H9 (cell line): ENCODE data around the gene B4GALT3. TPM values are rescaled to one million over a fixed set of nuclear protein-coding genes. Genes with fewer than 3 reads are reported as not detected.

Experiments
- DNase-seq: peaks from one replicate; pipeline ENCODE4 v3.0.0-alpha.2; 2017
- H2AFZ ChIP-seq: one replicate; pipeline ENCODE4 v1.6.1; 2013; ENCODE audit warnings: mild to moderate bottlenecking, low read length, control low read depth, moderate library complexity
- H2AK5ac ChIP-seq: 2 replicates; pipeline ENCODE4 v1.6.1; 2013; ENCODE audit warnings: low read length, control low read depth, mixed read lengths; ENCODE audit not compliant: insufficient read length
- H2BK120ac ChIP-seq: one replicate; pipeline ENCODE4 v1.6.1; 2013; ENCODE audit warnings: low read depth, mild to moderate bottlenecking, low read length, control low read depth, inconsistent platforms; ENCODE audit not compliant: poor library complexity, severe bottlenecking
- H2BK12ac ChIP-seq: 2 replicates; pipeline ENCODE4 v1.6.1; 2013; ENCODE audit warnings: low read length, control low read depth, mixed read lengths, low read depth; ENCODE audit not compliant: insufficient read length
- H2BK15ac ChIP-seq: 2 replicates; pipeline ENCODE4 v1.6.1; 2013; ENCODE audit warnings: low read depth, low read length, control low read depth
- H2BK20ac ChIP-seq: one replicate; pipeline ENCODE4 v1.6.1; 2013; ENCODE audit warnings: low read depth, mild to moderate bottlenecking, low read length, control low read depth, inconsistent platforms; ENCODE audit not compliant: poor library complexity, severe bottlenecking
- H2BK5ac ChIP-seq: 2 replicates; pipeline ENCODE4 v1.6.1; 2013; ENCODE audit warnings: low read length, control low read depth, mixed read lengths; ENCODE audit not compliant: insufficient read length
- H3K14ac ChIP-seq: 2 replicates; pipeline ENCODE4 v1.6.1; 2013; ENCODE audit warnings: low read length, control low read depth; ENCODE audit not compliant: insufficient read depth
- H3K18ac ChIP-seq: 2 replicates; pipeline ENCODE4 v1.6.1; 2013; ENCODE audit warnings: low read depth, mild to moderate bottlenecking, mixed read lengths, low read length, control low read depth; ENCODE audit not compliant: insufficient read length
- H3K23ac ChIP-seq: 2 replicates; pipeline ENCODE4 v1.6.1; 2013; ENCODE audit warnings: low read length, control low read depth, mixed read lengths, low read depth; ENCODE audit not compliant: insufficient read length
- H3K23me2 ChIP-seq: 2 replicates; pipeline ENCODE4 v1.6.1; 2013; ENCODE audit warnings: low read depth, mild to moderate bottlenecking, mixed read lengths, low read length, control low read depth; ENCODE audit not compliant: insufficient read length, poor library complexity, severe bottlenecking
- H3K27ac ChIP-seq: 2 replicates; pipeline ENCODE4 v1.5.1; 2013; ENCODE audit warnings: low read length, control low read depth, mixed read lengths, low read depth; ENCODE audit not compliant: insufficient read length
- H3K27me3 ChIP-seq: 2 replicates; pipeline ENCODE4 v1.6.1; 2013; ENCODE audit warnings: low read length, control low read depth, inconsistent platforms; ENCODE audit not compliant: insufficient read depth
- H3K4ac ChIP-seq: 2 replicates; pipeline ENCODE4 v1.6.1; 2013; ENCODE audit warnings: low read depth, mild to moderate bottlenecking, control low read depth, inconsistent platforms, low read length, moderate library complexity
- H3K4me1 ChIP-seq: 2 replicates; pipeline ENCODE4 v1.6.1; 2013; ENCODE audit warnings: low read length, control low read depth, inconsistent platforms; ENCODE audit not compliant: insufficient read depth
- H3K4me2 ChIP-seq: 2 replicates; pipeline ENCODE4 v1.6.1; 2013; ENCODE audit warnings: low read length, control low read depth, mixed read lengths; ENCODE audit not compliant: insufficient read length, insufficient read depth
- H3K56ac ChIP-seq: 2 replicates; pipeline ENCODE4 v1.6.1; 2013; ENCODE audit warnings: low read depth, mild to moderate bottlenecking, mixed read lengths, low read length, control low read depth; ENCODE audit not compliant: insufficient read length
- H3K79me1 ChIP-seq: 2 replicates; pipeline ENCODE4 v1.6.1; 2013; ENCODE audit warnings: low read depth, mild to moderate bottlenecking, moderate library complexity, low read length, control low read depth, inconsistent platforms; ENCODE audit not compliant: insufficient read depth, poor library complexity, severe bottlenecking
- H3K79me2 ChIP-seq: 2 replicates; pipeline ENCODE4 v1.6.1; 2013; ENCODE audit warnings: low read length, control low read depth, inconsistent platforms; ENCODE audit not compliant: insufficient read depth
- H3K9ac ChIP-seq: 2 replicates; pipeline ENCODE4 v1.6.1; 2013; ENCODE audit warnings: low read length, control low read depth, mixed read lengths; ENCODE audit not compliant: insufficient read length; ENCODE audit errors: extremely low read depth
- H3K9me3 ChIP-seq: one replicate; pipeline ENCODE4 v1.6.1; 2013; ENCODE audit warnings: low read depth, low read length, inconsistent platforms; ENCODE audit not compliant: control insufficient read depth
- H3T11ph ChIP-seq: one replicate; pipeline ENCODE4 v1.6.1; 2013; ENCODE audit warnings: mild to moderate bottlenecking, low read length, control low read depth, inconsistent platforms
- H4K20me1 ChIP-seq: one replicate; pipeline ENCODE4 v1.6.1; 2013; ENCODE audit not compliant: control insufficient read depth, insufficient read length, insufficient read depth
- H4K5ac ChIP-seq: 2 replicates; pipeline ENCODE4 v1.6.1; 2013; ENCODE audit warnings: low read depth, mild to moderate bottlenecking, mixed read lengths, low read length, control low read depth; ENCODE audit not compliant: insufficient read length
- H4K8ac ChIP-seq: replicated peaks from 2 replicates; pipeline ENCODE4 v1.6.1; 2013; ENCODE audit warnings: low read length, control low read depth, mixed read lengths, low read depth; ENCODE audit not compliant: insufficient read length
- H4K91ac ChIP-seq: 2 replicates; pipeline ENCODE4 v1.6.1; 2013; ENCODE audit warnings: low read depth, mild to moderate bottlenecking, moderate library complexity, mixed read lengths, low read length, control low read depth; ENCODE audit not compliant: insufficient read length
- H3K27ac Mint-ChIP-seq, 3 experiments: 2 replicates in 2 of 3; 3 replicates in 1 of 3; pipeline ENCODE4 v1.8.0; 2020 to 2021; ENCODE audit warnings: mixed read lengths in 3 of 3, mild to moderate bottlenecking in 1 of 3, moderate library complexity in 1 of 3
- H3K27me3 Mint-ChIP-seq: 2 replicates; pipeline ENCODE4 v1.8.0; 2021; ENCODE audit warnings: low read depth, mild to moderate bottlenecking, moderate library complexity, mixed read lengths
- H3K36me3 Mint-ChIP-seq, 3 experiments: 2 replicates in 2 of 3; 3 replicates in 1 of 3; pipeline ENCODE4 v1.8.0; 2020 to 2021; ENCODE audit warnings: low read depth in 3 of 3, mixed read lengths in 3 of 3; ENCODE audit not compliant: insufficient read depth in 1 of 3
- H3K4me1 Mint-ChIP-seq, 2 experiments: 2 replicates each; pipeline ENCODE4 v1.8.0; 2020; ENCODE audit warnings: mixed read lengths in 2 of 2
- H3K4me3 Mint-ChIP-seq, 2 experiments: 2 replicates in 1 of 2; 3 replicates in 1 of 2; pipeline ENCODE4 v1.8.0; 2020 to 2021; ENCODE audit warnings: mild to moderate bottlenecking in 2 of 2, mixed read lengths in 2 of 2, moderate library complexity in 1 of 2
- H3K9me3 Mint-ChIP-seq, 2 experiments: 2 replicates in 1 of 2; 3 replicates in 1 of 2; pipeline ENCODE4 v1.8.0; 2020; ENCODE audit warnings: mild to moderate bottlenecking in 2 of 2, mixed read lengths in 2 of 2, moderate library complexity in 1 of 2
- WGBS: extraction: QIAGEN DNeasy Blood & Tissue Kit; methylation state at CpG from one replicate; pipeline ENCODE4 v1.1.7; 2013; ENCODE audit warnings: missing lambda C conversion rate, low lambda C conversion rate, mixed read lengths; ENCODE audit not compliant: insufficient read length; ENCODE audit errors: extremely low coverage; 5-methylcytosine and 5-hydroxymethylcytosine counted together
- total RNA-seq: library from RNA; stranded (reverse); gene quantifications from 2 replicates; pipeline ENCODE4 v1.2.1, GENCODE V29; 2021
- TF ChIP-seq, protein P1 (sequence below): fragments of 200-600 bp; sonication (generic); conservative IDR thresholded peaks from 3 replicates; pipeline ENCODE4 v1.8.0; 2021; ENCODE audit warnings: antibody characterized with exemption, mild to moderate bottlenecking

Gene B4GALT3
- total RNA-seq, 1 experiment from 2014 or later, result 31.8 TPM

DNA sequence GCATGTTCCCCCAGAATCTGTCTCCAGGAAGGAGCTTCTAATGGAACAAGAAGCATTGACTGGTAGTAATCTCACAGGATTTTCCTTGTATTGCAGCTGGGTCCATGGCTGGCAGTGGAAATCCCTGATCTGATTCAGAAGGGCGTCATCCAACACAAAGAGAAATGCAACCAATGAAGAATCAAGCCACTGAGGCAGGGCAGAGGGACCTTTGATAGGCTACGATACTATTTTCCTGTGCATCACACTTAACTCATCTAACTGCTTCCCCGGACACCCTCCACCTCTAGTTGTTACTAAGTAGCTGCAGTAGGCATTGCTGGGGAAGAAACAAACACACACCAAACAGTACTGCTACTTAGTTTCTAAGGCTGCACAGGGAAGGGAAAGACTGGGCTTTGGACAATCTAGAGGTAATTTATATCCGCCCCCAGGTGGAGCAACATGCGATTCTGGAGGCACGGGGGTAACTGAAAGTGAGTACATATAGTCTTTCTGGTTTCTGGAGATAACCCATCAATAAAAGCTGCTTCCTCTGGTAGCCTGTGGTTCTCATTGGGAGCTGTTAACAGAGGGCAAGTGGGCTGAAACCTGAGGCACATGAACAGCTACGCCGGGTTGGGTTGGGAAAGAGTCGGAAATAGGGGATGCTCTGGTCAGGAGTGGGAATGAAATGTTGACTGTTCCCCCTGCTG lies 18.8 kb downstream of the B4GALT3 start:
- H3K9me3 Mint-ChIP-seq, result no peaks in the 10 kb centered on the region
- Histone ChIP-seq H2BK5ac (no peak overlapping the region), H3K23ac (no peak overlapping the region), H4K5ac (peak overlapping the region; percentile 45), H3K4me2 (peak overlapping the region; percentile 94), H3K23me2 (peaks cover 5% of the 10 kb centered on the region), H4K20me1 (no peaks in the 10 kb centered on the region), H2AK5ac (no peak overlapping the region), H2BK15ac (no peak overlapping the region), H3T11ph (no peak overlapping the region), H3K9me3 (no peaks in the 10 kb centered on the region), H4K8ac (peak overlapping the region; percentile 78), H3K18ac (peak overlapping the region; percentile 55), H3K4me1 (no peaks in the 10 kb centered on the region), H3K4ac (no peak overlapping the region), H3K79me2 (no peaks in the 10 kb centered on the region), H2BK12ac (no peak overlapping the region), H2BK120ac (no peak overlapping the region), H3K79me1 (no peaks in the 10 kb centered on the region), H3K27ac (peak overlapping the region; percentile 1), H2BK20ac (no peak overlapping the region), H3K27me3 (no peaks in the 10 kb centered on the region), H3K56ac (no peak overlapping the region), H4K91ac (no peak overlapping the region), H3K9ac (peak overlapping the region; percentile 66), H2AFZ (no peak overlapping the region), H3K14ac (no peak overlapping the region)
- H3K36me3 Mint-ChIP-seq, result peaks cover 26 to 49% (median 43%) of the 10 kb centered on the region in 3 experiments
- H3K27me3 Mint-ChIP-seq, result no peaks in the 10 kb centered on the region; the same call in 1 of the 2 replicates
- H3K27ac Mint-ChIP-seq, result peak overlapping the region; percentile 9 to 97 (median 86); a peak in 4 of 7 replicates
- WGBS, result no CpG with 5 or more reads among the region's 9 CpGs
- H3K4me1 Mint-ChIP-seq, result peaks cover 23 to 25% of the 10 kb centered on the region in 2 experiments
- H3K4me3 Mint-ChIP-seq, result peak overlapping the region; percentile 81 to 89
- no peak for DNase-seq
- TF ChIP-seq, protein P1, sequence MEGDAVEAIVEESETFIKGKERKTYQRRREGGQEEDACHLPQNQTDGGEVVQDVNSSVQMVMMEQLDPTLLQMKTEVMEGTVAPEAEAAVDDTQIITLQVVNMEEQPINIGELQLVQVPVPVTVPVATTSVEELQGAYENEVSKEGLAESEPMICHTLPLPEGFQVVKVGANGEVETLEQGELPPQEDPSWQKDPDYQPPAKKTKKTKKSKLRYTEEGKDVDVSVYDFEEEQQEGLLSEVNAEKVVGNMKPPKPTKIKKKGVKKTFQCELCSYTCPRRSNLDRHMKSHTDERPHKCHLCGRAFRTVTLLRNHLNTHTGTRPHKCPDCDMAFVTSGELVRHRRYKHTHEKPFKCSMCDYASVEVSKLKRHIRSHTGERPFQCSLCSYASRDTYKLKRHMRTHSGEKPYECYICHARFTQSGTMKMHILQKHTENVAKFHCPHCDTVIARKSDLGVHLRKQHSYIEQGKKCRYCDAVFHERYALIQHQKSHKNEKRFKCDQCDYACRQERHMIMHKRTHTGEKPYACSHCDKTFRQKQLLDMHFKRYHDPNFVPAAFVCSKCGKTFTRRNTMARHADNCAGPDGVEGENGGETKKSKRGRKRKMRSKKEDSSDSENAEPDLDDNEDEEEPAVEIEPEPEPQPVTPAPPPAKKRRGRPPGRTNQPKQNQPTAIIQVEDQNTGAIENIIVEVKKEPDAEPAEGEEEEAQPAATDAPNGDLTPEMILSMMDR, result no peak
